GM18868 (cell line): Measurements from ENCODE around the gene HSPB1.
"Not testable (repeated sequence)": the region's sequence is repeated elsewhere in the genome, so short reads cannot be mapped to it uniquely, and the experiment has no call there.

Experiments
- ATAC-seq: cut with Tn5 transposase; IDR thresholded peaks from one replicate; pipeline ENCODE4 v1.9.1; 2021; ENCODE audit warnings: mild to moderate bottlenecking, moderate library complexity; ENCODE audit not compliant: unreplicated experiment

Gene HSPB1

DNA sequence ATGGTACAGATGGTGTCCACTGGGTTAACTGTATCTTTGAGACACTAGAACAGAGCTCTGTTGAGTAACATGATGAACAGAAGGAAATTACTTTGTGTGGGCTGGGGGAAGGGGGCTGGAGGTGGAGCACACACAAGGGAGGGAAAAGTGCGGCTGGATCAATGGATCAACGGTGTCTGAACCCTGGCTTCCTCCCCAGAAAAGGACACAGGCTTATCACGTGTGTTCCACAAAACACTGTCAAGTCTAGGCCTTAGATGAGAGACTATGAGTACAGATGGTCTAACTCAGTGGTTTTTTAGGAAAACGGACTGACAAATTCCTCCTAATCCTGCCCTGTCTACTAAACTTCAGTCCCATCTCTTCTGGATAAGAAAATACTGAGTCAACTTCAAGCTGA, 27.8 kb downstream of the HSPB1 start:
- ATAC-seq = no peak

DNA sequence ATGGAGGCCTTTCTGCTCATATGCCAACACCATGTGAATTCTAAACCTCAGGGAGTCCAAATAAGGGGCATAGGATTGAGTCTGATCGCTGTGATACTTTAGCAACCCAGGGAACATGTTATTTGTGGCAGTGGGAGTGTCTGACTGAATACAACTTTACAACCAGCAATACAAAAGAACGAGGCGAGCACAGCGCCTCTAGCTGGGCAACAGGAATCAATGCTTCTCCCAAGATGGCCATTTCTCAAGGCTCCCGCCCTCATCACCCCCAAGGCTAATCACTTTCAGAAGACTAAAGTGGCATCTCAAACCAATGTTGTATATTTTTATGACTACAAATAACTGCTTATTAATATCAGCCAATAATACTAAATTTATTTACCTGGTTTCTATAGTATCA, 28.2 kb downstream of the HSPB1 start:
- no peak for ATAC-seq

DNA sequence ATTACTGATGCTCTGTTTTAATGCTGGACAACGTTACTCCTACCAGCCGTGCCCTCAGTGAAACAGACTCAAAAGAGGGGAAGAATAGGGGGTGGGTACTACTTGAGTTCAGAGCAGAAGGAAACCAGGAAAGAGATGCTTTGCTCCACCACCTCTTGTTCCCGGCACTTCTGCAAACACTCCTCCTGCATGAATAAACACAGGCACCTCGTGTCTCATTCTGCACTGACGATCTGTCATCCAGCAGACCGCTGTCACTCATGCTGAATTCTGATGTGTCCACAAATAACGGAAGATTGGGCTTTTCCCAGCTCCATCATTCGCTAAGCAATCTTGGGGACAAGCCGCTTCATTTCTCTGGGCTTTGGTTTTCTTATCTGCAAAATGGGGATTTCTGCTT, 29.6 kb downstream of the HSPB1 start:
- no peak for ATAC-seq

DNA sequence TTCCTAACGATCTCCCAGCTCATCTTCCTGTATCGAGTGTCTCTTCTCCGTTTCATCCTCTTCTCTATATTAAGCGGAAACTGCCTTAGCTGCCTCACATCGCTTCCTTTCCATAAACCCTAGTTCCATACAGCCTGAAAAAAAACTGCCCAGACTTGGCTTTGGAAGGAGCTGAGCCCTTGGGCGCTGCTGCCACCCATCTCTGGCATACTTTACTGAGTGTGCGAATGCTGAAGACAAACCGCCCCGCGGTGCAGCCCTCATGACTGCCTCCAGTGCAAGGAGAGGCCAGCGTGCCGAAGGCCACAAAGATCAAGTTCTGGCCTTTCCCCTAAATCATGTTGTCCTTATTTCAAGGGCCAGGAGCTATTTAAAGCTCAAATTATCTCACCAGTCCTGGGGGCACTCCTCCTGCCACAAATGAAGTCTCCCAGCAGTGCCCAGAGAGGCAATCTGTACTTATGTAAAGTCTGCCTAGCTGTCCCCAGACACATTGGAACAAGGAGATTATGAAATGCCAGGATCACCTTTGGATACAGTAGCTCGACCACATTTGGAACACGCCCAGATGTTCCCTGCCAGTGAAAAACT, 31.1 kb downstream of the HSPB1 start:
- ATAC-seq = no peak

DNA sequence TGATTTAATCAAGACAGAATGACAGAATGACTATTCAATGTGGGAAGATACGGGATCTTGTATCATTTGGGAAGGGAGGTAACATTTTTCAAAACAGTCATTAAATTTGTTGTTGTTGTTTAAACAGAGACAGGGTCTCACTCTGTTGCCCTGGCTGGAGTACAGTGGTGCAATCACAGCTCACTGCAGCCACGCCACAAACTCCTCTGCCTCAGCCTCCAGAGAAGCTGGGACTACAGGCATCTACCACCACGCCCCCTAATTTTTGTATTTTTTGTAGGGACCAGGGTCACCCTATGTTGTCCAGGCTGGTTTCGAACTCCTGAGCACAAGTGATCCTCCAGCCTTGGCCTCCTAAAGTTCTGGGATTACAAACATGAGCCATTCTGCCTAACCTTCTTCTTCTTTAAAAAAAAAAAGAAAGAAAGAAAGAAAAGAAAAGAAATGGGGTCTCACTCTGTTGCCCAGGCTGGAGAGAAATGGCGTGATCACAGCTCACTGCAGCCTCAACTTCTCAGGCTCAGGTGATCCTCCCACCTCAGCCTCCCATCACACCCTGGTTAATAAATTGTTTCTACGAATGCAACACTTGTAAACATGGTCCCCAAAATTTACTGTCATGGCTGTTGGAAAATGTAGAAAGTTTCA, 32.0 kb downstream of the HSPB1 start:
- ATAC-seq = no peak

DNA sequence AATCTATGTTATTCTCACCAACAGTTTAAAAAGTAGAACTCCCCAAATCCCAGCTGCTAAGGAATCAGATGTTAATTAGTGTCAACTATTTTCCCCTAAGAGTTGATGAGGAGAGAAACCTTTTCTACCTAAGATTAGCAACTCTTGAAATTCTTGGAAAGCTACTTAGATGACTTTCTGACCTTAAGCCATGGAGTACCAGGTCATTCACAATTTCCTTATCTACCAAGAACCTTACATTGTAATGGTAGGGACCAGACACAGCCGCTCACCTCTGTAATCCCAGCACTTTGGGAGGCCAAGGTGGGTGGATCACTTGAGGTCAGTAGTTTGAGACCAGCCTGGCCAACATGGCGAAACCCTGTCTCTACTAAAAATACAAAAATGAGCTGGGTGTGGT, 32.9 kb downstream of the HSPB1 start:
- ATAC-seq = not testable (repeated sequence)

DNA sequence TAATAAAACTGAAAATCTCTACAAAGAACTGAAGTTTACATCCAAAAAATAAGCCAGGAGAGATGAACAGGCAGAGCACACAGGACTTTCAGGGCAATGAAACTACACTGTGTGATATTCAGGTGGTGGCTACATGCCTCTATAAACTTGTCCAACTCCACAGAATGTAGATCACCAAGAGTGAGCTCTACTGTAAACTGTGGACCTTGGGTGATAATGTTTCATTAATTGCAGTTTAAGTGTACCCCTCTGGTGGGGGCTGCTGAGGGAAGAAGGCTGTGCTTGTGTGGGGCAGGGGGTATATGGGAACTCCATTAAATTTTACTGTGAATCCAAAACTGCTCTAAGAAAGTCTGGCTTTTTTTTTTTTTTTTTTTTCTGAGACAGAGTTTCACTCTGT, 33.6 kb downstream of the HSPB1 start:
- ATAC-seq = no peak

DNA sequence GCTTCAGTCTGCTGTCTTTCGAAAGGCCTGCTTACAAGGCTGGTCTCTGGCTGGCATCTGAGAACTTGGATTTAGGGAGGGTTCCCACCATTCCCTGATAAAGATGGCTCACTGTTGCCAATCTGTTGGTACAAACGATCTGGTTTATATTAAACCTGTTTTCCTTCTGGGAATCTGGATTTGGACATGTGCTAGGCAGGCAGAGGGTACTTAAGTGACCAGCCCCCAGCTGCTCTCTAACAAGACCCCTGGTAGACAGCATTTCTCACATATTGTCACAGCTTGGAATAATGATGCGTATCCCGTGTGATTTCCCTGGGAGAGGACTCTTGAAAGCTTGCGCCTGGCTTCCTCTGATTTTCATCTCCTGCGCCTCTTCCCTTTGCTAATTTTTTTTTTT, 34.7 kb downstream of the HSPB1 start:
- no peak for ATAC-seq

DNA sequence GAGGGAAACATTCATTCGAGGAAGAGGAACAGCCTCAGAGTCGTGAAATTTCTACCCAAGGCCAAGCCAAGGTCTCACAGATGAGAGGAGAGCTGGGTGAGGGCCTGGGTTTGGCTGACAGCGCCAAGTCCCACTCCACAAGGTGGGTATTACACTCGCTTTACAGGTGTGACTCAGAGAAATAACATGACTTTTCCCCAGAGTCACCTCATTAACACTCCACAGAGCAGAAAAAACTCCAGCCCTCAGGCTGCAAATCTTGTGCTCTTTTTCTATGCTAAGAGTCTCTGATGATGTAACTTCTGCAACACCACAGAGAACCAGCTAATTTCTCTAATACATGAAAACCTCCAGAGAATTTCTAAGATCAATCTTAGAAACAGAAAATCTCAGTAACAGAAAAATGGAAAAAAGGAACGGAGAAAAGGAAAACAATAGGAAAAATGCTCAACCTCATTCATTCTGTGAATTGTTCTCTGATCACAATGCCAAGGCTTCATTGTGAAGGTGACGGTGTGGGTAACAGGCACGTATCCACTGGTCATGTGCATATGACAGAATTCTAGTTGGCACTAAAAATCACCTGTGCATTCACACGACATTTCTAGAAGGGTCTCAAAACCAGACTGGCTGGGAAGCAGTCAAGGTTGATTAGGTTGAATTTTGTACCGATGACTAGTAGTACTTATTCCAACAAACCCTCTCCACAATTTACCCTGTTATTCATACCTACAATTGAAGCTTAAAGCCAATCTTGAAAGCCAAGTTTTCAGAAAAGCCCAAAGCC, 36.0 kb downstream of the HSPB1 start:
- no peak for ATAC-seq

DNA sequence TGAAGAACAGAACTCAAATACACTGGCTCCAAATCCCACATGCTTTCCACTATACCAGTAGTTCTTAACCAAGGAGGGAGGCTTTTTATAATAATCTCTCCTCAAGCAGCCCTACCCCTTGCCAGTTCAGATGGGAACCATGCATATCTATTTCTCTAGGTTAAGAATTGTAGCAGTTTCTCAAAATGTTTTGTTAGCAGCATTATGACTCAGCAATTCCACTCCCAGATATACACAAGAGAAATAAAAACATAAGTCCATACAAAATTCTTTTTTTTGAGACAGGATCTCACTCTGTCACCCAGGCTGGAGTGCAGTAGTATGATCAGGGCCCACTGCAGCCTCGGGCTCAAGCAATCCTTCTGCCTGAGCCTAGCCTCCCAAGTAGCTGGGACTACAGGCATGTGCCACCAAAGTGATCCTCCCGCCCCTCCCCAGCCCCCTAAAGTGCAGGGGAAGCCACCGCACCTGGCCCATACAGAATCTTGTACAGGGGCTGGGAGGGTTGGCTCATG, 38.2 kb downstream of the HSPB1 start:
- ATAC-seq = no peak

DNA sequence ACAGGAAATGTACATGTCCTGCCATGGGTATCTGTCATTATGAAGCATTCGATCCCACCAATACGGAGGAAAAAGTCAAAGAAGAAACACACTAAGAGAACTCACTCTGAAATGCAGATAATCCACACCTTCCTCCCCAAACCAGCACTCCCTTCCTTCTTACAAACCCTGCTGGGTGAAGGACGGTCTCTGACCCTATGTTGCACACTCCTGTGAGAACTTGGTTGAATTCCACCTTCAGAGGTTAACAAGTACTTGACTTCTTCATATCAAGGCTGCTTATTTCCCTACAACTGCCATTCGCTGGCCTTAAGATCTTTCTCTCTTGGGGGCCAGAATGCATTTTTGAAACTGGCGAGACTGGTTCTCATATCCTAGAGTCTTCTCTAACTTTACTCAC, 39.7 kb downstream of the HSPB1 start:
- ATAC-seq = no peak

DNA sequence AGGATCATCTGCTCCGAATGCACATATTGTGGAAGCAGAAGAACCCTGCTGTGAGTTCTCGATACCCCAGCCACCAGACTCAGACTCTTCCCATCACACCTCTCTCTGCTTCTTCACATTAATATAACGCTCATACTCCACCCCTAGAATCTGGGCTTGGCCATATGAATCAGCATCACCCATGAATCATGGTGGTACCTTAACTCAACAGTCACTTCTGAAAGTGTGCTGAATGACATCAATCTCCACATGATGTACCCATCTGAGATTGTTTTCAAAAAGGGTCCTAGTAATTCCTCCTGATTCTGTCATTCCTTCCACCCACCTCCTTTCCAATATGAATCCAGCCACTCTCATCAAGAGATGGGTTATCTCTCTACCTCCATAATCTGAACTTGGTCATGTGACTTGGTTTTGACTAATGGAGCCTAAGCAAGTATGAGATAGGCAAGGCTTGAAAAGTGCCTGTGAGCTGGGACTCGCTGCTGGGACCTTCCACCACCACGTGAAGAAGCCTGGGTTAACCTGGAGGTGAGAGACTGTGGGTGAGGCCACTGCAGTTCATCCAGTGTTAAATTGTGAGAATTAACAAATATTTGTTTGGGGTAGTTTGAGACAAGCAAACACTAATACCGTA, 40.9 kb downstream of the HSPB1 start:
- no peak for ATAC-seq

DNA sequence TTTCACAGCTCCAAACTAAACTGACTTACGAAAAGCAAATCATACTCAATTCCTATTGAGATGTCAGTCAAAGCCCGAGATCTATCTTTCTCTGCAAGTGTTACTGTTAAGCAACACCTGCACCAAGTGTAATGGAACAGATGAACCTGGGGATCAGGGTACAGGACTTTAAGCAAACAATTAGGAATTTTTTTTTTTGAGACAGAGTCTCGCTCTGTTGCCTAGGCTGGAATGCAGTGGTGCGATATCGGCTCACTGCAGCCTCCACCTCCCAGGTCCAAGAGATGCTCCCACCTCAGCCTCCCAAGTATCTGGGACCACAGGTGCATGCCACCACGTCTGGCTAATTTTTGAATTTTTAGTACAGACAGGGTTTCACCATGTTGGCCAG, 41.5 kb downstream of the HSPB1 start:
- ATAC-seq = no peak

DNA sequence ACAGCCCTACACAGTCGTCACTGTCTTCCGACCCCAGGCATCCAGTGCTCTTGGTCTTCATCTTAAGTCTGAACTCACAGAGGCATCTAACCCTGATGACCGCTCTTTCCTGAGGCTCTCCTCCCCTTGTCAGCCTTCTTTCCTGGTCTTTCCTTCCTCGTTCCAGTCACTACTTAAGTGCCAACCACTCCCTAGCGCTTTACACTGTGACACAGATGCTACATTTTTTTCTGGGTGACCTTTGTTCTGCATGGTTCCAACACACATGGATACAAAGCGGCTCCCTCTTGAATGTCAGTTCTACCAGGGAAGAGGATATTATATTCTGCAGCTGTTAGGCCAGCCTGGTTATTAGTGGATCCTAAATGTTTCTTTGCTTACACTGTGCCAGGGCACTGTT, 43.6 kb downstream of the HSPB1 start:
- ATAC-seq = no peak

DNA sequence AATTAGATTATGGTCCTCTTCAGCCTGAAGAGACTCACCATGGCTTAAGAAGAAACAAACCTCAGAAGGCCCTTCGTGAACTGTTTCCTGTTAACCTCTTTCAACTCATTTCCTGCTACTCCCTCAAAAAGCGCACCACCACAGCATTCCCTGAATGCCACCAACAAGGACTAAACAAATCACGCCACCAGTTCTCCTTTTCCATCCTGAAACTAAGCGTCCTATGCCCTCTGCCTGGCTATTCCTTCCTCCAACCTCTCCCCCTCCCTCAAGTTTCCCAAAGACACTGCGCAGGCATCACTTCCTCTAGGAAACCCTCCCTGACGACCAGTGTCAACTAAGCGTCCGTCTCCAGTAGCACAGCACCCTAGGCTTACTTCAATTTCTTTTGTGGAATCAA, 44.3 kb downstream of the HSPB1 start:
- no peak for ATAC-seq

DNA sequence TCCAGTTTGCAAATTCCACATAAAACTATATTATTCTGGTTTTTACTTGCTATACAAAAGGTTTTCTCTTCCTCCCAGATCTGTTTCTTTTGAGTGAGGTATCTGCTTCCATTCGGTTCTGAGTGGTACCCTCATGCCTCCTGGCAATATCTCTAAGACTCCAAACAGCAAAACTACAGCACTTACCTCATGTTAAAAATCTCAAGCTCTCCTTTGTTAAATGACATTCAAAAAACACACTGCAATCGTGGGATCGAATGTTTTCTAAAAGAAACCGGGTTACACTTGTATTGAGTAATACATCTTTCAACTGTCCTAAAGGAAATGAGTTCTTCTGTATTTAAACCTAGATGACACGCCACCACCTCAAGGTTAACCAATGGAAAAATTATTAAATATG, 45.2 kb downstream of the HSPB1 start:
- ATAC-seq = no peak

DNA sequence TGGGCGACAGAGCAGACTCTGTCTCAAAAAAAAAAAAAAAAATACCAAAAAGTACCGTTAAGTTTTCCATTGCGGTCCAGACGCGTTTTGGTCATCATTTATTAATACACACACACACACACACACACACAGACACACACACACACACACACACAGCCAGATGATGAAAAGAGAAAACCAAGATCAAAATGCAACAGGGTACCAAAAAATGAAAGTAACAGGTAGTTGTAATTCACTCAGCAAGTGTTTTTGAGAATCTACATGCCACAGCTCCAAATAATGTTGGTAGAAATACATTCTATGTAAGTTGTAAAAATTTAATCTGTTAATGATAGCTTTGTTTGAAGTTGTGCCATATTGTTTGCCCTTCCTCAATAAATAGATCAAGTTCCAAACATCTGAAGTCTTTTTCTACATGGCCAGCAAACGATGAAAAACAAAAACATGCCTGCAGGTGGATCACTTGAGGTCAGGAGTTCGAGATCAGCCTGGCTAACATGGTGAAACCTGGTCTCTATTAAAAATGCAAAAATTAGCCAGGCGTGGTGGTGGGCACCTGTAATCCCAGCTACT, 46.9 kb downstream of the HSPB1 start:
- ATAC-seq = no peak

DNA sequence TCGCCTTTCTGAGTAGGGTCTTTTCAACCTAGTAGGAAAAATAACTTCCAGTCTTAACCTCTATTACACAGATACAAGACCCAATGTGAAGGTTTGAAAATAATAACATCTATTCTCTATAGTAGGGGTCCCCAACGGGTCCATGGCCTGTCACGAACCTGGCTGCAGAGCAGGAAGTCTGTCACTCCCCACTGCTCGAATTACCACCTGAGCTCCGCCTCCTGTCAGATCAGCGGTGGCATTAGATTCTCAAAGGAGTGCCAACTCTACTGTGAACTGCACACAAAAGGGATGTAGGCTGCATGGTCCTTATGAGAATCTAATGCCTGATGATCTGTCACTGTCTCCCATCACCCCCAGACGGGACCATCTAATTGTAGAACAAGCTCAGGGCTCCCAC, 48.9 kb downstream of the HSPB1 start:
- no peak for ATAC-seq

DNA sequence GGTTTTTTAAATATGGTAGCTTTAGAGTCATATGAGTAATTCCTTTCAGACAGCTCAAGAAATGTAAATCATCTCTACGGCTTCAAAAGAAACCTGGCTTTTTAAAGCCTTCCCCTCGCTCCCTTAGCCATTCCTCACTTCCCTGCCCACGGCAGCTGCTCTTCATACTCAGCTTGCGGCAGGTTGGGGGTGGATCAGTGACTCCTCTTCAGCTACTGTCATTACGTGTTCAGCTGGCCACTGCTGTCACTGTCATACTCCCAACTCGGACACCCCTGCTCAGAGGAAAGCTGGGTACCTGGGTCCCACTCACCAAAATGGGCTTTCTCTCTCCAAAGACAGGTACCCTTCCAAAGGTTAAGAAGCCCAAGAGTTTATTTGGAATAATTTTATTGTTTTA, 49.7 kb downstream of the HSPB1 start:
- no peak for ATAC-seq

DNA sequence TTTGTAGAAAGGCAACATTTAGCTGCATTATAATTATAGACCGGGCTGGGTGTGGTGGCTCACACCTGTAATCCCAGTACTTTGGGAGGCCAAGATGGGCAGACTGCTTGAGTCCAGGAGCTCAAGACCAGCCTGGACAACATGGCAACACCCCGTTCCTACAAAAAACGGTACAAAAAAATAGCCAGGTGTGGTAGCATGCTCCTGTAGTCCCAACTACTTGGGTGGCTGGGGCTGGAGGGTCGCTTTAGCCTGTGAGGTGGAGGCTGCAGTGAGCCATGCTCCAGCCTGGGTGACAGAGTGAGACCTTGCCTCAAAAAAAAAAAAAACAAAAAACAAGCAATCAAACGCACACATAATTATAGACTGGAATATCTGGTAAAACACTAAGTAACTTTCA, 51.3 kb downstream of the HSPB1 start:
- no peak for ATAC-seq
